ENCODE measurements around the gene ARF1. TPM values are rescaled to one million over a fixed set of nuclear protein-coding genes. Genes with fewer than 3 reads are reported as not detected.

ARF1 gene
- total RNA-seq, 1 donor: 231 TPM

GRCh38 chr1:228066891-228067654 is 15.4 kb upstream of the ARF1 start:
- no peaks in the 10 kb centered on the region for H3K4me1 ChIP-seq (ENCODE audit: insufficient read depth, low read length)
- DNase-seq (ENCODE audit: insufficient read length, low spot score, missing footprints): peak; percentile 44
- no peak overlapping the region for H3K4me3 ChIP-seq (ENCODE audit: insufficient read depth, low read length)
- H3K27me3 ChIP-seq (ENCODE audit: insufficient read depth, low read length): peaks cover 14% of the 10 kb centered on the region
- no peak overlapping the region for H2AFZ ChIP-seq (ENCODE audit: low read length)
- no peak overlapping the region for H3K4me2 ChIP-seq (ENCODE audit: insufficient read depth, low read length)
- no peaks in the 10 kb centered on the region for H3K79me2 ChIP-seq (ENCODE audit: insufficient read depth, low read length)
- TF ChIP-seq CTCF (IDR thresholded peaks at IDR 0.05; ENCODE audit: extremely low read depth, low read depth, low read length): no peak
- H3K36me3 ChIP-seq (ENCODE audit: insufficient read depth, low read length): no peaks in the 10 kb centered on the region
- no peak overlapping the region for H3K27ac ChIP-seq (ENCODE audit: low read depth, low read length)
- H4K20me1 ChIP-seq (ENCODE audit: insufficient read depth, low read length): no peaks in the 10 kb centered on the region
- no peaks in the 10 kb centered on the region for H3K9me3 ChIP-seq (ENCODE audit: low read depth, low read length)

- no peaks in the 10 kb centered on the region for H3K9me3 ChIP-seq (ENCODE audit: low read depth, low read length)
- no peak overlapping the region for H3K4me3 ChIP-seq (ENCODE audit: insufficient read depth, low read length)
- DNase-seq (ENCODE audit: insufficient read length, low spot score, missing footprints): peak; percentile 3
- H3K36me3 ChIP-seq (ENCODE audit: insufficient read depth, low read length): no peaks in the 10 kb centered on the region
- no peak for TF ChIP-seq CTCF (IDR thresholded peaks at IDR 0.05; ENCODE audit: extremely low read depth, low read depth, low read length)
- no peaks in the 10 kb centered on the region for H3K79me2 ChIP-seq (ENCODE audit: insufficient read depth, low read length)
- no peaks in the 10 kb centered on the region for H3K4me1 ChIP-seq (ENCODE audit: insufficient read depth, low read length)
- H3K27ac ChIP-seq (ENCODE audit: low read depth, low read length): no peak overlapping the region
- H3K27me3 ChIP-seq (ENCODE audit: insufficient read depth, low read length): peaks cover 14% of the 10 kb centered on the region
- no peaks in the 10 kb centered on the region for H4K20me1 ChIP-seq (ENCODE audit: insufficient read depth, low read length)
- H3K4me2 ChIP-seq (ENCODE audit: insufficient read depth, low read length): no peak overlapping the region
- H2AFZ ChIP-seq (ENCODE audit: low read length): no peak overlapping the region
These were observed 14.1 kb upstream of the ARF1 start for GRCh38 chr1:228068359-228068758.

GRCh38 chr1:228070173-228070572 is 12.3 kb upstream of the ARF1 start:
- Histone ChIP-seq H3K36me3 (ENCODE audit: insufficient read depth, low read length) (no peaks in the 10 kb centered on the region), H3K9me3 (ENCODE audit: low read depth, low read length) (no peaks in the 10 kb centered on the region), H2AFZ (ENCODE audit: low read length) (no peak overlapping the region), H4K20me1 (ENCODE audit: insufficient read depth, low read length) (peaks cover 13% of the 10 kb centered on the region), H3K27me3 (ENCODE audit: insufficient read depth, low read length) (peaks cover 14% of the 10 kb centered on the region), H3K27ac (ENCODE audit: low read depth, low read length) (no peak overlapping the region), H3K4me2 (ENCODE audit: insufficient read depth, low read length) (no peak overlapping the region), H3K79me2 (ENCODE audit: insufficient read depth, low read length) (no peaks in the 10 kb centered on the region), H3K4me3 (ENCODE audit: insufficient read depth, low read length) (no peak overlapping the region), H3K4me1 (ENCODE audit: insufficient read depth, low read length) (no peaks in the 10 kb centered on the region)
- no peak for TF ChIP-seq CTCF (IDR thresholded peaks at IDR 0.05; ENCODE audit: extremely low read depth, low read depth, low read length)
- no peak for DNase-seq (ENCODE audit: insufficient read length, low spot score, missing footprints)

GRCh38 chr1:228070851-228071250 is 11.7 kb upstream of the ARF1 start:
- no peak overlapping the region for H3K4me3 ChIP-seq (ENCODE audit: insufficient read depth, low read length)
- DNase-seq (ENCODE audit: insufficient read length, low spot score, missing footprints): no peak
- H3K27ac ChIP-seq (ENCODE audit: low read depth, low read length): no peak overlapping the region
- H3K79me2 ChIP-seq (ENCODE audit: insufficient read depth, low read length): no peaks in the 10 kb centered on the region
- no peak overlapping the region for H3K4me2 ChIP-seq (ENCODE audit: insufficient read depth, low read length)
- H2AFZ ChIP-seq (ENCODE audit: low read length): no peak overlapping the region
- H3K9me3 ChIP-seq (ENCODE audit: low read depth, low read length): no peaks in the 10 kb centered on the region
- peaks cover 16% of the 10 kb centered on the region for H4K20me1 ChIP-seq (ENCODE audit: insufficient read depth, low read length)
- TF ChIP-seq CTCF (IDR thresholded peaks at IDR 0.05; ENCODE audit: extremely low read depth, low read depth, low read length): no peak
- H3K4me1 ChIP-seq (ENCODE audit: insufficient read depth, low read length): no peaks in the 10 kb centered on the region
- H3K36me3 ChIP-seq (ENCODE audit: insufficient read depth, low read length): no peaks in the 10 kb centered on the region
- peaks cover 11% of the 10 kb centered on the region for H3K27me3 ChIP-seq (ENCODE audit: insufficient read depth, low read length)
